Right ventricle myocardium superior (tissue), 1 donor: ENCODE data around the gene APP. TPM values are rescaled to one million over a fixed set of nuclear protein-coding genes. Genes with fewer than 3 reads are reported as not detected.

ENCODE experiments used
- ATAC-seq: fragments of 200-7000 bp; cut with Tn5 transposase; one replicate; pipeline ENCODE4 v1.9.1; 2020; ENCODE audit warnings: mild to moderate bottlenecking; ENCODE audit not compliant: poor library complexity
- DNase-seq: peaks from one replicate; pipeline ENCODE4 v3.0.0-alpha.2; 2020
- intact Hi-C: fragments of 100-400 bp; cut with DNase I; formaldehyde crosslinking; loops from one replicate; pipeline ENCODE4 v1.11.2; 2022
- total RNA-seq: library from RNA; stranded (reverse); fragmentation: NEBNext Ultra II Directional; extraction: Animal tissue kit (Norgen Biotek cat#: 25700); gene quantifications from one replicate; pipeline ENCODE4 v1.2.1, GENCODE V29; 2021
- donor health status: DM: no; HTN: yes; CAD: no; lungs with severe emphysema.

The APP gene
- total RNA-seq, 1 donor from 2014 or later, result 292 TPM

DNA sequence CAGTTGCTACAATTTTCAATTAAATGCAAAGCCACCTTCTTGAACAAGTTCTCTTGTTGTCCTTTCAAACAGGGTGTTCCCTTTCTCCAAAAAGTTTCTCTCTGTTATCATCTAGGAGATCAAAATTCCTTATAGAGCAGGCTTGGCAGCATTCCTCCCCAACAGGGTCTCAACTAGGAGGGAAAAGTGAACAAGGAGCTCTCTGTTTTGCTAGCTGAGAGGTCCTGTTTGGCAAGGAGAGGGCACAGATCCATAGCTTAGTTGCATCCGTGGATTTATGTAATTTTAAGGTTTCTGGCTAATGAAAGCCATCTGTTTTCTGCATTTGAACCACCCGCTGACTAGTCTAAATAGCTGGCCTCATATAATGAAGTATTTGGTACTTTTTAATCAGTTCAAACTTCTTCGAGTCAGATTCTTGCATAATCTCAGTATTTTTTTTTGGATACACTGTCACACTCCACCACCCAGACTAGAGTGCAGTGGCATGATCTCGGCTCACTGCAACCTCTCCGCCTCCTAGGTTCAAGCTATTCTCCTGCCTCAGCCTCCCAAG, 54.0 kb downstream of the APP start:
- peak; percentile 70 for ATAC-seq
- intact Hi-C loops, result loop anchor here (10.0 kb wide), 1 partner anchor 52 kb away; no protein-coding TSS in a partner anchor
- no peak for DNase-seq

DNA sequence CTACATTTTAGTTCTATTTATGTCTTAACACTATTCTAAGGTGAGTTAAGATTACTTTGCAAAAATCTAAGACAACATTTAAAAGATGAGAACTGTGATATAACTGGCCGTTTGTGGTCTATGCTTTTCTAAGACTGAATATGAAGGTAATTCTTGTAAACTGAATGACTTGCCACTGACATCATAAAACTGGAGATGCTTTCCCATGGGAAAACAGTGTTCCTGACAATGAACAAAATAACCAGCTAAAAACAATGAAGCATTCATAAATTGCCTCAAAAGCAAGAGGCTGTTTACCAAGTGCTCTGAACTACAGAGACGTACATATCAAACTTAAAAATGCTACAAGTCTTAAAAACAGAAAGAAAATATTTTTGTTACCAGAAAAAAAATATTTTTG, 54.7 kb downstream of the APP start:
- intact Hi-C loops, result loop anchor here (10.0 kb wide), 1 partner anchor 51 kb away; no protein-coding TSS in a partner anchor
- peak; percentile 77 for ATAC-seq
- DNase-seq, result no peak

DNA sequence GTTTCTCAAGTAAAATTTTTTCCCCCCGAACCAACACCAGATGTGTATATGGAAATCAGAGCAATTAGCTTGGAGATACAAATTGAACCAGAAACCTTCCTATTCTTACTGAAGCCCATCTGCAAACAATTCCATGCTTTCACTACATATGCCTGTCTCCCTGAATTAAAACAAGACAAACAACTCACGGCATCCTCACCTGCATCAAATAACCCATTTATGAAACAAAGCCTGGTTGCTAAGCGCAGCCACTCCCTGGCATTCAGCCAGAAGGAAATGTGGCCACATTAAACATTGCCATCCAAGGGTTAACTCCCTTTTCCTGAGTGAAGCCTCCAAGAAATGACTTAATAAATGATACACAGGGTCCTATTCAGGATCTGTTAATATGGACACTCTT, 55.3 kb downstream of the APP start:
- no peak for ATAC-seq
- intact Hi-C loops, result loop anchor here (10.0 kb wide), 1 partner anchor 51 kb away; no protein-coding TSS in a partner anchor
- DNase-seq, result no peak

DNA sequence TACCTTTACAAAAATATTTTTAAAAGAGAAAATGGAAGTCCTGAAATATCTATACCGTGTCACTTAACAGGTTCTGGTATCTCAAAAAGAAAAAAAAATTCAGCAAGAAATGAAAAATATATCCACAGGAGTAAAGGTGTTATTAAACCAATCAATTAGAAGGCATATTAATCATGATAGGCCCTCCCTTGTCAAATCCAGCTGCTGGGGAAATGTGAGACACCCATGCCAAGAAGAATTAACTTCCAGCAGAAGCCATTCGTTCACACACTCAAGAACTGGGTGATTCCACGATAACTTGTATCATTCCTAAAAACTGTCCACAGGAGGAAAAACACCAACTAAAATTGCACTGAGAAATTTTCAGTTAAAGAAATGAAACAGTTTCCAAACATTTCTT, 57.6 kb downstream of the APP start:
- no peak for ATAC-seq
- DNase-seq, result no peak
- intact Hi-C loops, result loop anchor here (10.0 kb wide), 1 partner anchor 48 kb away; no protein-coding TSS in a partner anchor

DNA sequence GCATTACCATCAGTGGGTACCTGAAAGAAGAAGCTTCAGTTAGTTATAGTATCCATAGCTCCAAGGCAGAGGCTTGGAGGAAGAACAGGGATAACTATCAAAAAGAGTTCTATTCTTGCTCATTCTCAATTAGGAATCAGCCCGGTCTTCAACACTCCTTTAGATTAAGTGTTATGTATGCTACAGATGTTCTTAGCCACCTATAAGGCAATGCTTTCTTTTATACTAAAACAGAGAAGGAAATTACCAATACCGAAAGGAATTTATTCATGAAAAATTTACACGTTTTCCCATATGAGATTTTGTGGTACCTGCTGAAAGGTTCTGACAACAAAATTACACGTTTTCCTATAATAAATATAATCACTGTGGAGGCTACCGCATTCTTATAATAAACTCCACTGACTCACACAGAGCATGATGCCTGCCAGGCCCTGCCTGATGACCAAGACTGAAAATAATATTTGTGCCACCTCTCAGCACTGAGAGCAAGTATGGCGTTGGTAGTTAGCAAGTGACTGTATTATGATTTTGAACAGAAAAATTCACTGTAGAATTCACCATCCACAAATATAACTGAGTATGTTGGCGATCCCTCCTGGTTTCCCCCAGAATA, 58.3 kb downstream of the APP start:
- ATAC-seq (peak; percentile 50), DNase-seq (no peak)
- intact Hi-C loops, result loop anchor here (10.0 kb wide), 1 partner anchor 47 kb away; no protein-coding TSS in a partner anchor

DNA sequence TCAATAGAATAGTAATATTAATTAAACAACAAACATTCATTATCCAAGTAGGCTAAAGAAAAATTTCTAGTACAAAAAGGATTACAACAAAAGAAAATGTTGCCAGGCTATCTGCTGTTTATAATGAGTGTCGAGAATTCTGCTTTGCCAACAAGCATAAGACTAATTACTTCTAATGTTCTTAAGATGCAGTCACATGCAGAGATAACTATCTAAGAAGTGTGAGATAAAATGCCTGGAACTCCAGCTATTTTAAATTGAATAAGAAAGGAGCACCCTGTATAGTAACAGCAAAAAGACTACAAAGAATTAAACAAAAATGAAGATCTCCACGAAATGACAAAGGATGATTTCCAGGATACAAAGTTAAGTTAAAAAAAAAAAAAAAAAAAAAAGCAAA, 59.9 kb downstream of the APP start:
- no peak for ATAC-seq
- no peak for DNase-seq
- intact Hi-C loops, result loop anchor here (10.0 kb wide), 1 partner anchor 46 kb away; no protein-coding TSS in a partner anchor

DNA sequence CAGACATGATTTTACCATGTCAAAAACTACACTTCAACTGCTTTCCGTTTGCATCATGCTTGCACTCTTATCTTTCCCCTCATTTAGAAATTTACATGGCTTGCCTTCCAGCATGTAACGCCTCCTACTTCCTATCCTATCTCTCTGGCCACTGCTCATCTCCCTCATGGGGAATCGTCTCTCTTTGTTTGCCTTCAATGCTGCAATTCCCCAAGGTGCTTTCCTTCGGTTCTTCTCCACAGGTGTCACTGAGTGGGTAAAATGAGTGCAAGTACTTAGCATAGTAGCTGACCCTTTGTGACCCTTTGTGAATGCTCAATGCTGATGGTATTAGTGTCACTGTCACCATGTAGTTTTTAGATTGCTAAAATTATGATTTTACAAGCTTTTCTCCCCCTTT, 63.1 kb downstream of the APP start:
- no peak for DNase-seq
- ATAC-seq, result no peak
- intact Hi-C loops, result no loop called here

DNA sequence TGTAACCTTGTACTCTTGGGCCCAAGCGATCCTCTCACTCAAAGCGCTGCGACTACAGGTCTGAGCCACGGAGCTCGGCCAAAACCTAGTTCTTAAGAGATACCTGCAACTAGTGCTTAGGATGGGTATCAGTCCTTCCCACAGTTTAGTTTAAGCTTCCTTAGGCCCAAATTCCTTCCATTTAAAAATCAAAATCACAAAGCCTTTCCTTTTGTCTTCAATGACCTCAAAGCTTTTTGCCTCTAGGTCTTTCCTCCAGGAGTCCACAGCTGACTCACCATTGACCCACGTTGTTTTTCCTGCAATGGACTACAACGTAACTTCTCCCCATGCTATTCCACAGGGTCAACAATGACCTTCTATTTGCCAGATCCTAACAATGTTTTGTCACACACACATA, 64.0 kb downstream of the APP start:
- intact Hi-C loops, result no loop called here
- ATAC-seq, result no peak

DNA sequence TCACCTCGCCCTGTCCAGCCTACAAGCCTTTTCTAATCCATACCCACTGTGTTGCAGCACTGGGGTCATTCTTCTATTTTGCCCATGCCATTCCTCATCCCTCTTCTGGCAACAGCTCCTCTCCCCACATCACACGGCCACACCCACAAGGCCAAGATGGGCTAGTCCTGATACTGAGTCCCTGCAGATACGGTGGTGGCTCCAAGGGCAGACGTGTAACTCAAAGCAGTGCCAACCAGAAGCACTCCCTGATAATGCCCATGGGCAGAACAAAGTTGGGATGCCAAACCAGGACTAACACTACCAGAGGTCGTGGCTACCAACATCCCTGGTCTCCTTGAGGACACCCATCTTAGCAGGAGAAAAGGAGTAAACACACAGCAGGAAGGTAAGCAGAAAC, 64.8 kb downstream of the APP start:
- ATAC-seq, result peak; percentile 38

More for the DNA sequence above, 64.0 kb downstream of the APP start:
- no peak for DNase-seq

DNA sequence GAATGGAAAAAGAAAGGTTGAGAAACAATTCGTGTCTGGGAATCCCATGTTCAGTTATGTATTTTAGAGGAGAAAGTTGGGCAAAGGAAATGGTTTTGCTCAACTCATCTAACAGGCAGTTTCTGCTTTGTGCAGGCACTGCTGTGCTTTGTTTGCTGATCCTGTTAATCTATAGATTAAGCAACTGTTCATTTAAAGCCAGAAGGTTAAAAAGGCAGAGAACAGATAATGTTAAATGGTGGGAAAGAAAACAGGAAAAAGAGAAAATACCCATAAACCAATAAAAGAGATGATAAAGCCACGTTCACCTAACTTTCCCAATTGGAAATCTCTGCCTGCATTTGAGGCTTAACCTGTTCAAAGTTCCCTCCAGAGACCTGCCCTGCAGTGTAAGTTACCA, 70.0 kb downstream of the APP start:
- intact Hi-C loops, result no loop called here
- ATAC-seq (no peak), DNase-seq (no peak)

More for the DNA sequence above, 64.8 kb downstream of the APP start:
- no peak for DNase-seq
- intact Hi-C loops, result no loop called here

DNA sequence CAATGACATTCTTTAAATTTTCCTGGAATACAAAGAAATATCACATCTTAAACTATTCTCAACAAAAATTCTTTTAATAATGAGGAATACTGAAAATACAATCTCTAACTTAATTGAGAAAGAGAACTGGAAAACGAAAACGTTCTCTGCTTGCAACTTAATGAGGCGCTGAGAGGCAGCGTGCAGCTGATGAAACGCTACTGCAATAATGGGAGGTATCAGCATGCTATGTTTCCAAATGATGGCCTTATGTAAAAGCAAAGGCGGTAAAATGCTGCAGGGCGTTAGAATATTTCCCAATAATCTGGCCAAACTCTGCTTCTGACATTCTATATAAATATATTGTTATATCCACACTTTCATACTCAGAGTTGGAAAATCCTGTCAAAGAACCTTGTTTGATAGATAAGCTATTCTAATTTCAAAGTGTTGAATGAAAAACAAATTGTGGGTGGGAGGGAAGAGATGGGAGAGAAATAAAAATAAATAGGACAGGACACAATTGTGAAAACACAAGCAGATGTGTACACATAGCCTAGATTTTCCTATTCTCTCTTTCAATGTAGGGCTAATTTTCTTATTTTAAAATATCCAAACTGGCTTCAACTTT, 70.9 kb downstream of the APP start:
- intact Hi-C loops, result no loop called here
- no peak for ATAC-seq
- no peak for DNase-seq

DNA sequence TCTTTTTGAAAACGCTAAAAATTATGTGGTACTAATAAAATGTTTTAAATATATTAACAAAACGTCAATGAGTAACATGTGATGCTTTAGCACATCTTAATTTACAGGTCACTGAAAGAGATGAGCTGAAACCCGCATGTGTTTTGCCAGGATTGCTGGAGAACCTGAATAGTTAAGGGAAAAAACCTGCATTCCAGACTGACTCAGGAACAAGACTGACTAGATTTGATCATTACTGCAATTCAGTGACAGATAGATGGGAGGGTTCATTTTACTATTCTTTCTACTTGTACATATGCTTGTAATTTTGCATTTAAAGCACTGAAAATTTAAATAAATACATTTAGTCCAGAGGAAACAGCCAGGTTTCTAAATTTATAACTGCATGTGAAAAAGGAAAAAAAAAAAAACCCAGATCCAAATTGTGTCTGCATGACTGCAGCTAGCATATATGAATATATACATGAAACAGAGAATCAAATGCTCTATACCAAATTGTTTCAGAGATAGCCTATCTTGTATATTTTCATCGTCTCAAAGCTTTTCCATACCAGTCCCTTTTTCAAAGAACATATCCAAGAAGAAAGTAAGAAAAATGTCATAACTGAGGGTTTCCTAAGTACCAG, 71.7 kb downstream of the APP start:
- intact Hi-C loops, result no loop called here
- ATAC-seq (no peak), DNase-seq (no peak)

DNA sequence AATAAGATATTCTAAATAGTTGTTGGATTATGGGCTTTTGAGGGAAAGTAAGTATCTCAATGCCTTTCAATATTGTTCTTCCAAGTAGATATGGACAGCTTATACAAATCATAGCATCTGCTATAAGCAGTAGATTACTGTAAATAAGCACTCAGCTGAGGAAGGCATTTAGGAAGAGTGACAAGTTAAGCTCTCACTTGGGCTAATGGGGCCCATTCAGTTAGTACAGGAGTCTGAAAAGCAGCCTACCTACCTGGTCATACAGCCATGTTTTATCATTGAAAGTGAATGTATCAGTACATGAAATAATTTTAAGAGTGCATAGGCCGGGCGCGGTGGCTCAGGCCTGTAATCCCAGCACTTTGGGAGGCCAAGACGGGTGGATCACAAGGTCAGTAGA, 73.1 kb downstream of the APP start:
- ATAC-seq (no peak), DNase-seq (no peak)
- intact Hi-C loops, result no loop called here

DNA sequence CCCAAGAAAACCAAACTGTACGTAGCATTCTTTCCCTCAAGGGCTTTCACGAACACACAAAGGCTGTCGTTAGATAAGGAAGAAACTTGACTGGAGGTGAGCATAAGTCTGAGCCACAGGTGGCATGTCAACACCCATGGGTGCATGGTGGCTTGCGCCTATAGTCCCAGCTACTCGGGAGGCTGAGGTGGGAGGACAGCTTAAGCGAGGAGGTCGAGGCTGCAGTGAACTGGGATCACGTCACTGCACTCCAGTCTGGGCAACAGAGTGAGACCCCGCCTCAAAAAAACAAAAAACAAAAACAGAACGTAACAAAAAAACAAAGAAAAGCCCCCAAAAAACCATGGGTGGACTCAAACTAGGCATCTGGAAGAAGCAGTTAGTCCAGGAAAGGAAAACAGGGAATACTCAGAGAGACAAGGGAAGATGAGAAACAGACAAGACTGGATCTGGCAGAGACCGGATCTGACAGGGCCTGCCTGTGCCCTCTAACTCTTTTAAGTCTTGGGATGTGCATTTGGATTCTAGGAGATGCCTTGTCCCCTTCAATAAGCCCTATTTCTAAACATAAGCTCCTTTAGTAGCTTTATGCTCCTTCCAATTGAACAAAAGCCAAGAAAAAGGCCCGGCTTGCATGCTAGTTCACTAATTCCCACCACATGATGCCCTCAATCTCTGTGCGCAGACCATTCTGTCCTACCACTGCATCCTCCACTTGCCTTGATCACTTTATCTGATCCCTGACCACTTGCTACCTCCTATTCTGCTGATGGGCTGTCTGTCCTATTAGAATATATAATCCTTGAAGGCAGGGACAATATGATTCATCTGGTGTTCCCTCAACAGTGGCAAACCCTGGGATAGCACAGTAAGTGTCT, 73.8 kb downstream of the APP start:
- ATAC-seq, result no peak
- no peak for DNase-seq
- intact Hi-C loops, result no loop called here

DNA sequence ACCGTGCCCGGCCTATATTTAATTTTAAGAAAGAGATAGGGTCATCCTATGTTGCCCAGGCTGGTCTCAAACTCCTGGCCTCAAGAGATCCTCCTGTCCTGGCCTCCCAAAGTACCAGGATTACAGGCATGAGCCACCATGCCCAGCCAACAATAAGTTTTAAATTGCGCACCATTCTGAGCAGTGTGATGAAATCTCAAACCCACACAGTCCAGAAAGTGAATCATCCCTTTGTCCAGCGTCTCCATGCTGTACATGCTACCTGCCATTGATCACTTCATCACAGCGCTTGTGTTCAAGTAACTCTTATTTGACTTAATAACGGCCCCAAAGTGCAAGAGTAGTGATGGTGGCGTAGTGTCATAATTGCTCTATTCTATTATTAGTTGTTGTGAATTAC, 75.4 kb downstream of the APP start:
- ATAC-seq (no peak), DNase-seq (no peak)
- intact Hi-C loops, result no loop called here

DNA sequence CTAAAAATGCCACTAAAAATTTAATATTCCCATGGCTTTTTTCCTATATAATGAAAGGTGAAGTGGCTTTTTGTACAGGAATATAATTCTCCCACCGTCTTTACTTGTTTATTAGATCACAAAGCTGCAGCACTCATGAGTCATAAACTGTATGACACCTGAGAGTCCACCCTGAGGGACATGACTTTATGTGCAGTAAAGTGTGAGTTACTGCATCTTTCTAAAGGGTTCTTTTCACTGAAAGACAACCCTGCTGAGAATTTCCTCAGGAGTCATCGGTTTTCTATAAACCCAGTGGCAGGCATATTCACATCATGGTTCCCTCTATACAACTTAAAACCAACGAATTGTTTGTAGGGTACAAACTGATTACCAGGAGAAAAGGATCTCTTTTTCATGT, 77.4 kb downstream of the APP start:
- ATAC-seq, result no peak
- intact Hi-C loops, result no loop called here
- DNase-seq, result no peak

DNA sequence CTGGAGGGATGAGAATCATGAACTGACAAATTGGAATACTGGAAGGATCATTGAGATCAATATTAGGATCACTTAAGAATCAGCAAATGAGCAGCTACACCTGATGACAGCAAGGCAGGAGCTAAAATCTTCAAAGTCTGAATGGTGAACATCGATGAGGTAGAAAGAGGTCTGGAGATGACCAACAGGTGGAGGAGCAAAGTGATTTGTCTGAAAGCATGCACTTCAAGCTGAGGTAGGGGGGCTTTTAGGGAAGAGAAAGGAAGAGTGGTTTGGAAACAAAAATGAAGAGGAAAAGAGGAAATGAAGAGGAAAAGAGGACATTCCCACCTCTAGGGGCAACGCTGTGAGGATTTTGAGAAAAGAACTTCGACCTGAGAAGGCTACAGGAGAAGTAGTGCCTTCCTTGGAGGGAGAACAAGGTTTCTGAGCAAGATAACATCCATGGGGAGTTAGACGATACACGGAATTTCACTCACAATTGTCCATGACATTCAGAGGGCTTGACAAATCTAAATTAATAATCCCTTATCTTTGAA, 79.0 kb downstream of the APP start:
- intact Hi-C loops, result no loop called here
- DNase-seq (no peak), ATAC-seq (no peak)

DNA sequence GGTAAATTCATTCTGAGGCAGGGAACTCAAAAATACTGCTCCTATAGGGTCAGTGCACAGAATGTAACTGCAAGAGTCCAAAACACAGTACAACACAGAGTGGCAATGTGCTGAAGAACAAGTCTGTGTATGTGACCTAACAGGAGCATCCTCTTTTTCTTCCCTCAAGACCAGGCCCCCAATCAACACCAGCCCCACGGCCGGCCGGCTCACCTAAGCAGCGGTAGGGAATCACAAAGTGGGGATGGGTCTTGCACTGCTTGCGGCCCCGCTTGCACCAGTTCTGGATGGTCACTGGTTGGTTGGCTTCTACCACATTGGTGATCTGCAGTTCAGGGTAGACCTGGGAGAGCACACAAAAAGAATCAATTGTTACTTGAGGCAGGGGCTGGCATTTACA, 80.8 kb downstream of the APP start:
- ATAC-seq (no peak), DNase-seq (no peak)
- intact Hi-C loops, result no loop called here
